ENCODE measurements around the gene SERPINB1.

SERPINB1 gene

DNA sequence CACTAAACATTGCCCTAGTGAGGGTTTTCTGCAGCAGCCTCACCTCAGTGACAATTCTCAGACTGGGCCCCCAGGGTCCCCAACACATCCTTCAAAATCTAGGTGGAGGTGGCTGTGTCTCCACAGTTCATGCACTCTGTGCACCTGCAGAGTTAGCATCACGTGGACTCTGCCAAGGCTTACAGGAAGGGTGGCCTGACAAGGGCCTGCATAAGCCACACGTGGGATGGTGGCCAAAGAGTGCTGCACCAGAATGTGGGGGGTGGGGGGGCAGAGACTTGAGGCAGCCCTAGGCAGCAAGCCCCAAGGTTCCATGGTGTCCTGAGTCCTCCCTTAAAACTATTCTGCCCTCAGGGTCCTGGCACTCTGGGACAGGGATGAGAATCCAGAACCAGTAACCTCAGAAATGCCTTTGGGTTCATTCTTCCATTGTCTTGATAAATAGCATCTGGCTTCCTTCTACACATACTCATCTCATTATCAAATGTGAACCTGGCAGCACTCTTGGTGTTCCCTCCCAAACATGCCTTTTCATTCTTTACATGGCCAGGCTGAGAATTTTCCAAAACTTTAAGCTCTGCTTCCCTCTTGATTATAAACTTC lies 1.6 kb upstream of the SERPINB1 start:
- TF ChIP-seq, protein P1, sequence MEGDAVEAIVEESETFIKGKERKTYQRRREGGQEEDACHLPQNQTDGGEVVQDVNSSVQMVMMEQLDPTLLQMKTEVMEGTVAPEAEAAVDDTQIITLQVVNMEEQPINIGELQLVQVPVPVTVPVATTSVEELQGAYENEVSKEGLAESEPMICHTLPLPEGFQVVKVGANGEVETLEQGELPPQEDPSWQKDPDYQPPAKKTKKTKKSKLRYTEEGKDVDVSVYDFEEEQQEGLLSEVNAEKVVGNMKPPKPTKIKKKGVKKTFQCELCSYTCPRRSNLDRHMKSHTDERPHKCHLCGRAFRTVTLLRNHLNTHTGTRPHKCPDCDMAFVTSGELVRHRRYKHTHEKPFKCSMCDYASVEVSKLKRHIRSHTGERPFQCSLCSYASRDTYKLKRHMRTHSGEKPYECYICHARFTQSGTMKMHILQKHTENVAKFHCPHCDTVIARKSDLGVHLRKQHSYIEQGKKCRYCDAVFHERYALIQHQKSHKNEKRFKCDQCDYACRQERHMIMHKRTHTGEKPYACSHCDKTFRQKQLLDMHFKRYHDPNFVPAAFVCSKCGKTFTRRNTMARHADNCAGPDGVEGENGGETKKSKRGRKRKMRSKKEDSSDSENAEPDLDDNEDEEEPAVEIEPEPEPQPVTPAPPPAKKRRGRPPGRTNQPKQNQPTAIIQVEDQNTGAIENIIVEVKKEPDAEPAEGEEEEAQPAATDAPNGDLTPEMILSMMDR (IDR thresholded peaks at IDR 0.05; ENCODE audit: insufficient read depth, low read depth, low read length, missing control alignments) = no peak
- DNase-seq (ENCODE audit: low read depth) = no peak
- H3K4me3 ChIP-seq (ENCODE audit: low read length) = no peak overlapping the region

DNA sequence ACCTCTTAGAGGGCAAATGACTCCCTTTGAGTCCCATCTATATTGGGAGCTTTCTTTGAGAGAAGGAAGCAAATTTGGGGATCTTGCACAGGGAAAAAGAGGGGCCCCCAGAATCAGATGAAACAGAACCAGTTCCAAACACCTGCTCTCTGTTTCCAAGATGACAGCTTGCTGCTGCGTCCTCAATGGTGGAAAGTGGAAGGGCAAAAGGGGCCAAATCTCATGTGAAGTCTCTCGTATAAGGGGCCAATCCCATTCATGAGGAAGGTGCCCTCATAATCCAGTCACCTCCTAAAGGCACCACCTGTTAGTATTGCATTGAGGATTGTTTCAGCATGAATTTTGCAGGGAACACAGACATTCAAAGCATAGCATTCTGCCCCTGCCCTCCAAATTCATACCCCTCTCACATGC lies 483 bp upstream of the SERPINB1 start:
- TF ChIP-seq, protein P1 (IDR thresholded peaks at IDR 0.05; ENCODE audit: insufficient read depth, low read depth, low read length, missing control alignments) = no peak
- no peak for DNase-seq (ENCODE audit: low read depth)
- no peak overlapping the region for H3K4me3 ChIP-seq (ENCODE audit: low read length)

DNA sequence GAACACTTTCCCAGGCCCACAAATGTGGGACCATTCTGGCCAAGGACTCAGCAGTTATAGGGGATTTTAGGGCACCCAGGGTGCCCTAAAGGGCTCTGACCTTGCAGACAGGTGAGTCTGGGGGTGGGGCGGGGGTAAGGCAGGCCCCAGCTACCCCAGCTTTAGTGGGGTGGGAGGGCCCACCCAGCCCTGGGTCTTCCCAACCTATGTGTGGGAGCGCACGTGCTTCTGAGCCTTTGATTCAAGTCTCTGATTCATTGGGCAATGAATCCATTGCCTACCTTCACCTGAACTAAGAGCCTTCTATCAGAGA lies 958 bp downstream of the SERPINB1 start:
- DNase-seq (ENCODE audit: low read depth) = no peak
- TF ChIP-seq, protein P1 (IDR thresholded peaks at IDR 0.05; ENCODE audit: insufficient read depth, low read depth, low read length, missing control alignments) = no peak
- H3K4me3 ChIP-seq (ENCODE audit: low read length) = peak overlapping the region; percentile 31

DNA sequence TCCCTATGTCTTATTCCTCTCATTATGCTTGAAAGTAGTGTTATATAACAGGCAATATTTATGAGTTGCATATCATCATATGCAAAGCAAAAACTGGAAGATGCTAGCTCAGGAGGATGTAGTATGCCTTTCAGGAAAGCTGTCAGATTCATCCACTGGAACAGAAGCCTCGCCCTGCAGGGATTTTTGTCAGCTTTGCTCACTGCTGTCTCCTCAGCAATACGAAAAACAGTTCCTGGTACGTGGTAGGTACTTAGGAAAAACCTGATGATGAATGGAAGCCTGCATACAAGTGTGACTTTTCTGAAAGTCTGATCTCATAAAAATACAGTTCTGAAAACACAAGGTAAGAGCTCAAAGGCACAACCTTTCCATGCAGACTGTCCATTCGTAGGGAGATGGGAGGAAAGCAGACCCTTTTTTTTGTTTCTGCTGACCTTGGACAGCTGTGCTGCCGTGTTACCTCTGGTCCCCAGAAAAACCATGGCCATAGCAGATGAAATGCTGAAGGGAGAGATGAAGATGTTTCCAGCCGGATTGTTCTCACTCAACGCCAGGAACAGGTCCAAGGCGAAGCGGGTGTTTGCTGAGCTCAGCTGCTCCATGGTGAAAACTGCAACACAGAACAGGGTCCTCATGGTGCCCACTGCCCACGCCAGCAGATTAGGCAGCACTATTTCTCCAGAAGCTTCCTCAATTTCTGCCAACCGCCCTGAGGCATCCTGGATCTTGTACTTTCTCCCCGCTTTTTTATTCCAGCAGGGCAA lies 1.5 kb downstream of the SERPINB1 start:
- peak overlapping the region; percentile 31 for H3K4me3 ChIP-seq (ENCODE audit: low read length)
- DNase-seq (ENCODE audit: low read depth) = peak; percentile 90
- TF ChIP-seq, protein P1 (IDR thresholded peaks at IDR 0.05; ENCODE audit: insufficient read depth, low read depth, low read length, missing control alignments) = no peak

DNA sequence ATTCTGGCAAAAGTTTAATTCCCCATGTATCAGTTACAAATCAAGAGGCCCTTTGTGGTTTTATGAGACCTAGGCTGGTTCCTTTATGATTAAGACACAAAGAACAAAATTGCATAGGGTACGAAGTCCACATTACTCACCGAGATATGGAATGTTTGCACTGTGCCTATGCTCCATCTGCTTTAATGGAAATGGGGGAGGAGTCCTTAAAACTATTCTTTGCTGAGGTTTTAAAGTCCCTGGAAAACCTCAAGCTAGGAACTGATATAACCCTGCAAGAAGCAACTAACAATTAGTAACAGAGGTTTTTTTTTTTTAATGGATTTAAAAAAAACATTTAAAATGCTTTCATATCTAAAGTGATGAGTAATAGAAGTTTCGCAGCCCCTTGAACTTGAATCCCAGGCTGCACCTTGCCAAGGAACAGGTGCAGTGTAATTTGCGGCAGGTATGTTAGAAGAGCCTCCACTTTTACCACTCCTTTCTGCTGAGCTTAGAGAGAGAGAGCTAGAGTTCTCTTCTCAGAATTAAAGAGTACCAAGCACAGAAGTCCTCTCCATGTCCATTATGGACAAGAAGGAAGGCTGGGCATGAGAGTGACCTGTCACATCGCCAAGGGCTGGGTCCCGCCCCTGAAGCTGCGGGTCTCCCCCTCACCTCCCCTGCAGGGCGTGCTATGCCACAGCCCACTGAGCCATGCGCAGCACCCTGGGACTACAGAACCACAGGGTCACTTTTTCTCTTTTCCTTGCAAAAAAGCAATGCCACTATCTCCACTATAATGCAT lies 2.3 kb downstream of the SERPINB1 start:
- no peak overlapping the region for H3K4me3 ChIP-seq (ENCODE audit: low read length)
- DNase-seq (ENCODE audit: low read depth) = peak; percentile 80
- TF ChIP-seq, protein P1 (IDR thresholded peaks at IDR 0.05; ENCODE audit: insufficient read depth, low read depth, low read length, missing control alignments) = no peak

DNA sequence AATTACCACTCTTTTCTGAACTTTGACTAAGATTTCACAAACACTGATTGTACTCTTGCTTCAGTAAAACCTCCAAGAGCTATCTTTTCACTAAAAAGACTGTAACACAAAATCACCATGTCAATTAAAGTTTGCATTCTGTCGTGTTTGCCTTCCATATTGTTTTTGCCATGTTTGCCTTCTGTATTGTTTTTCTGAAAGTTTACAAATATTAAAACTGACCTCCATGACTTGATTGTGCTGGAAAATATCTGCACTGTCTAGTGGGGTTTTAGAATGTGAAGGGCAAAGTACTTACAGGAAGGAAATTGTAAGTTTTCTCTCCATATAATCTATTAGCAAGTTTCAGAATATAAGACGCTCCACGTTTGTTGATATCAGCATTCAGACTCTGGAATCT lies 3.4 kb downstream of the SERPINB1 start:
- TF ChIP-seq, protein P1 (IDR thresholded peaks at IDR 0.05; ENCODE audit: insufficient read depth, low read depth, low read length, missing control alignments) = no peak

More for the DNA sequence above, 3.4 kb downstream of the SERPINB1 start:
- no peak for DNase-seq (ENCODE audit: low read depth)
- no peak overlapping the region for H3K4me3 ChIP-seq (ENCODE audit: low read length)

Data from epithelial cell of esophagus (primary cell).